LHCN-M2 (cell line): ENCODE results near the gene AGAP3. TPM values are rescaled to one million over a fixed set of nuclear protein-coding genes. Genes with fewer than 3 reads are reported as not detected.
A peak's percentile ranks its signal among the peaks of the same experiment; 100 is the strongest.

ENCODE experiments used
- DNase-seq: peaks from one replicate; pipeline ENCODE4 v3.0.0-alpha.2; 2012; ENCODE audit warnings: low read depth
- total RNA-seq: library from RNA; depleted of rRNA; stranded (reverse); fragments of >200 nt; gene quantifications from 2 replicates; pipeline ENCODE4 v1.2.3, GENCODE V29; 2014

The AGAP3 gene
- total RNA-seq, 1 experiment from 2014 or later, result 53.4 TPM

GRCh38 chr7:151074817-151075661 lies 11.2 kb upstream of the AGAP3 start:
- no peak for DNase-seq

GRCh38 chr7:151075662-151075971 lies 10.7 kb upstream of the AGAP3 start:
- no peak for DNase-seq

- DNase-seq, result no peak
These were observed 10.3 kb upstream of the AGAP3 start for GRCh38 chr7:151075978-151076426.

- DNase-seq, result no peak
These were observed 9.2 kb upstream of the AGAP3 start for GRCh38 chr7:151076863-151077704.

- no peak for DNase-seq
These were observed 8.5 kb upstream of the AGAP3 start for GRCh38 chr7:151077705-151078232.

- peak; percentile 48 for DNase-seq
These were observed 7.8 kb upstream of the AGAP3 start for GRCh38 chr7:151078233-151079040.

- no peak for DNase-seq
These were observed 6.9 kb upstream of the AGAP3 start for GRCh38 chr7:151079199-151079910.

- peak; percentile 48 for DNase-seq
These were observed 6.2 kb upstream of the AGAP3 start for GRCh38 chr7:151080067-151080521.

GRCh38 chr7:151080522-151081169 lies 5.6 kb upstream of the AGAP3 start, which contains the start of gene FASTK:
Gene FASTK, minus strand, starts transcription at chr7:151080809. Its CDS starts 43 bp downstream, at chr7:151080766.
- DNase-seq, result peak; percentile 93

- peak; percentile 62 for DNase-seq
These were observed 4.8 kb upstream of the AGAP3 start for GRCh38 chr7:151081170-151082101.

GRCh38 chr7:151082141-151083070 lies 3.9 kb upstream of the AGAP3 start:
- DNase-seq, result no peak

- peak; percentile 51 for DNase-seq
These were observed 3.0 kb upstream of the AGAP3 start, which contains the start of gene TMUB1 for GRCh38 chr7:151083071-151083823. Gene TMUB1, minus strand, starts transcription at chr7:151083493. Its CDS starts 930 bp downstream, at chr7:151082563.

GRCh38 chr7:151083824-151084160 lies 2.5 kb upstream of the AGAP3 start:
- no peak for DNase-seq

GRCh38 chr7:151085329-151085690 lies 965 bp upstream of the AGAP3 start:
- DNase-seq, result no peak

GRCh38 chr7:151086802-151087244 lies 548 bp downstream of the AGAP3 start:
- peak; percentile 44 for DNase-seq

- DNase-seq, result peak; percentile 65
These were observed 1.2 kb downstream of the AGAP3 start for GRCh38 chr7:151087245-151088018.
